Smooth muscle cell (in vitro differentiated cells): Measurements from ENCODE around the gene DHPS. TPM values are rescaled to one million over a fixed set of nuclear protein-coding genes. Genes with fewer than 3 reads are reported as not detected.

Experiments
- DNase-seq: peaks from one replicate; lab custom pipeline; 2025; ENCODE audit not compliant: unreplicated experiment; lab: John Stamatoyannopoulos, UW
- H2AFZ ChIP-seq: fragments of 200-600 bp; sonication (generic); 2 replicates; pipeline ENCODE4 v1.6.0; 2016; ENCODE audit warnings: antibody characterized with exemption, low read depth, mild to moderate bottlenecking
- H3F3A ChIP-seq: fragments of 200-600 bp; sonication (generic); 2 replicates; pipeline ENCODE4 v1.6.0; 2017; ENCODE audit warnings: antibody characterized with exemption, low read depth
- H3K27ac ChIP-seq: fragments of 200-600 bp; sonication (generic); 2 replicates; pipeline ENCODE4 v1.5.1; 2016; ENCODE audit warnings: low read depth, mild to moderate bottlenecking
- H3K27me3 ChIP-seq: fragments of 200-600 bp; sonication (generic); 2 replicates; pipeline ENCODE4 v1.6.1; 2016; ENCODE audit warnings: low read depth, mild to moderate bottlenecking
- H3K36me3 ChIP-seq: fragments of 200-600 bp; sonication (generic); 2 replicates; pipeline ENCODE4 v1.5.1; 2016; ENCODE audit warnings: low read depth
- H3K4me1 ChIP-seq: fragments of 200-600 bp; sonication (generic); 2 replicates; pipeline ENCODE4 v1.5.1; 2016; ENCODE audit warnings: low read depth
- H3K4me2 ChIP-seq: fragments of 200-600 bp; sonication (generic); 2 replicates; pipeline ENCODE4 v1.6.0; 2016; ENCODE audit warnings: mild to moderate bottlenecking
- H3K4me3 ChIP-seq: fragments of 200-600 bp; sonication (generic); 2 replicates; pipeline ENCODE4 v1.5.1; 2016; ENCODE audit warnings: mild to moderate bottlenecking
- H3K79me2 ChIP-seq: fragments of 200-600 bp; sonication (generic); 2 replicates; pipeline ENCODE4 v1.6.0; 2016; ENCODE audit warnings: low read depth, mild to moderate bottlenecking
- H3K9ac ChIP-seq: fragments of 200-600 bp; sonication (generic); 2 replicates; pipeline ENCODE4 v1.6.0; 2016; ENCODE audit warnings: low read depth
- H3K9me3 ChIP-seq: fragments of 200-600 bp; sonication (generic); replicated peaks from 2 replicates; pipeline ENCODE4 v1.5.1; 2016; ENCODE audit warnings: low read depth
- H4K20me1 ChIP-seq: fragments of 200-600 bp; sonication (generic); 2 replicates; pipeline ENCODE4 v1.6.0; 2016; ENCODE audit warnings: low read depth
- CTCF ChIP-seq: fragments of 200-600 bp; sonication (generic); IDR thresholded peaks from 2 replicates; pipeline ENCODE4 v1.5.1; 2017; ENCODE audit warnings: borderline replicate concordance, mild to moderate bottlenecking, antibody characterized with exemption; ENCODE audit not compliant: insufficient read depth, poor library complexity, severe bottlenecking
- WGBS: methylation state at CpG from one replicate; pipeline ENCODE4 v1.1.7; 2016; ENCODE audit warnings: low lambda C conversion rate; 5-methylcytosine and 5-hydroxymethylcytosine counted together
- polyA plus RNA-seq: library from polyadenylated mRNA; unstranded; fragments of >200 nt; fragmentation: Nextera tagmentation; extraction: Ambion mirVana; gene quantifications from 2 replicates; pipeline ENCODE4 v1.2.1, GENCODE V29; 2016
- total RNA-seq: library from RNA; depleted of rRNA; stranded (reverse); fragments of >200 nt; gene quantifications from 2 replicates; pipeline ENCODE4 v1.2.3, GENCODE V29; 2014

Gene DHPS
- total and polyA plus RNA-seq, 2 experiments from 2014 or later = 43.9 to 67.6 TPM

- Histone ChIP-seq H3K27ac (peak overlapping the region; percentile 94), H3K36me3 (no peaks in the 10 kb centered on the region), H3K9ac (peak overlapping the region; percentile 92), H2AFZ (peak overlapping the region; percentile 98), H3K4me2 (peak overlapping the region; percentile 95), H4K20me1 (no peaks in the 10 kb centered on the region), H3K9me3 (no peaks in the 10 kb centered on the region), H3F3A (peaks cover 6% of the 10 kb centered on the region), H3K79me2 (no peaks in the 10 kb centered on the region), H3K27me3 (no peaks in the 10 kb centered on the region), H3K4me3 (peak overlapping the region; percentile 90), H3K4me1 (peaks cover 6% of the 10 kb centered on the region)
- no peak for DNase-seq
- WGBS = 11% methylated on average over 31 of the region's 36 CpGs
- no peak for TF ChIP-seq CTCF
These were observed 14.3 kb upstream of the DHPS start for GRCh38 chr19:12695997-12696365.

DNA sequence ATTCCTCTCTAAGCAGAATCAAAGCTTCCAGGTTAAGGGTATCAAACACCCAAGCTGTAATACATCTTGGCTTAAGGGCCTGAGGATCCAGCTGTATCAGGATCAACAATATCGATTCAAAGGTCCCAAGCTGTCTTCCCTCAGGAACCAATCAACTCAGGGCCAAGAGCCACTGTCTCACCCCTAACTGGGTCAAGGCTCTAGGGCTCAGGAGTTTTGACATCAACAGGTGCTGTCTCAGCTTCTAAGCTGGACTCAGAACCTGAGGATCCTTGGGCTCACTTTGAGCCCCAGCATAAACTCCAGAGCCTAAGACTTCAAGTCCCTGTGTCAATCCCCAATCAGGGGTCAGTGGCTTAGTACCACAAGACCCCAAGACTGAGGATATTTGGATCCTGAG lies 13.8 kb upstream of the DHPS start:
- no peaks in the 10 kb centered on the region for H3K36me3 ChIP-seq
- TF ChIP-seq CTCF = no peak
- no peak overlapping the region for H2AFZ ChIP-seq
- H3K79me2 ChIP-seq = no peaks in the 10 kb centered on the region
- 93% methylated on average over 1 of the region's 1 CpG for WGBS
- peak overlapping the region; percentile 90 for H3K4me3 ChIP-seq
- H3F3A ChIP-seq = peaks cover 6% of the 10 kb centered on the region
- H3K4me2 ChIP-seq = peak overlapping the region; percentile 95
- H4K20me1 ChIP-seq = no peaks in the 10 kb centered on the region
- no peak overlapping the region for H3K27ac ChIP-seq
- peaks cover 6% of the 10 kb centered on the region for H3K4me1 ChIP-seq
- peak overlapping the region; percentile 92 for H3K9ac ChIP-seq
- no peak for DNase-seq
- no peaks in the 10 kb centered on the region for H3K9me3 ChIP-seq
- H3K27me3 ChIP-seq = no peaks in the 10 kb centered on the region

DNA sequence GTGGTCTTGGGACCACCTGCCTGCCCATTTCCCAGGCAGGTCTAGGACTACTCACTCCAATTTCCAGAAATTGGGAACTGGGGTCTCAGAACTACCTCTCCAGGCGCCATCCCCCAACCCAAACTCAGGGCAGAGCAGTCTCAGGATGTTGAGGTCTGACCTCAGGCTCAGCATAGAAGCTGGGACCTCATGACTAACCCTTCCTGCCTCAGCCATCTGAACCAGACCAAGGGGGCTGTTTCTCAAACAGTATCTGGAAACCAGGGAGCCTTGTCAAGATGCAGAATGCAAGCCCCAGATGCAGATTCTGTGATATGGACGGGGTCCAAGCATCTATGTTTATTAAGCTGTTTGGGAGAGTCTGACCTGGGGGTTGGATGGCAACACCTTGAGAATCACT lies 13.4 kb upstream of the DHPS start:
- H3K9ac ChIP-seq = peak overlapping the region; percentile 92
- no peak for TF ChIP-seq CTCF
- peak overlapping the region; percentile 95 for H3K4me2 ChIP-seq
- no peak overlapping the region for H3K27ac ChIP-seq
- peaks cover 6% of the 10 kb centered on the region for H3F3A ChIP-seq
- no peak for DNase-seq
- no peak overlapping the region for H2AFZ ChIP-seq
- WGBS = 76% methylated on average over 2 of the region's 2 CpGs
- H3K36me3 ChIP-seq = no peaks in the 10 kb centered on the region
- no peaks in the 10 kb centered on the region for H3K27me3 ChIP-seq
- H4K20me1 ChIP-seq = no peaks in the 10 kb centered on the region
- H3K79me2 ChIP-seq = no peaks in the 10 kb centered on the region
- H3K4me1 ChIP-seq = peaks cover 6% of the 10 kb centered on the region
- H3K9me3 ChIP-seq = no peaks in the 10 kb centered on the region
- H3K4me3 ChIP-seq = no peak overlapping the region

DNA sequence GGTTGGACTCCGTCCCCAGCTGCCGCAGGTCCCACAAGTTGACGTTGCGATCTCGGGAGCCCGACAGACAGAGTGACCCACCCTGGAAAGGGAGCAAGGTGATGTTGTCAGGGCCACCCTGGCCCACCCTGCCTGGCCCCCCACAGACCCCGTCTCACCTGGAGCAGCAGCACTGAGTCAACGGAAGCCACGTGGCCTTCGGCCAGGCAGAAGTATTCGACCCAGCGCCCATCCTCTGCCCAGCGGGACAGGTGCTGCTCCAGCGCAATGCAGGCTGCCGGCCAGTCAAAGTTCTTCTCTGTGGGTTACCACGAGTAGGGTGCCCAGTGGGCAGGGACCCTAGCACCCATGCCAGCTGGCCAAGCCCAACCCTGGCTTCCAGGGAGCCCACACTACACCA lies 13.0 kb upstream of the DHPS start:
- Histone ChIP-seq H2AFZ (no peak overlapping the region), H3K9me3 (no peaks in the 10 kb centered on the region), H3K79me2 (no peaks in the 10 kb centered on the region), H3K4me2 (no peak overlapping the region), H3K4me1 (peaks cover 6% of the 10 kb centered on the region), H3K9ac (no peak overlapping the region), H4K20me1 (no peaks in the 10 kb centered on the region), H3K36me3 (no peaks in the 10 kb centered on the region), H3K4me3 (no peak overlapping the region), H3F3A (peaks cover 6% of the 10 kb centered on the region), H3K27ac (no peak overlapping the region), H3K27me3 (no peaks in the 10 kb centered on the region)
- DNase-seq = no peak
- TF ChIP-seq CTCF = no peak
- 96% methylated on average over 16 of the region's 16 CpGs for WGBS
